HCT116 (cell line): Measurements from ENCODE around the gene HOMER2.

Experiments used
- EZH2 ChIP-seq: fragments of 200-600 bp; sonication (generic); IDR thresholded peaks from 2 replicates; pipeline ENCODE4 v1.6.1; 2017; ENCODE audit warnings: antibody characterized with exemption, mixed run types
- MAX ChIP-seq: IDR thresholded peaks from 2 replicates; pipeline ENCODE4 v1.6.1; 2012
- YY1 ChIP-seq: IDR thresholded peaks from 2 replicates; pipeline ENCODE4 v1.6.1; 2011; ENCODE audit warnings: low read length, low read depth, moderate library complexity, mild to moderate bottlenecking; ENCODE audit not compliant: insufficient replicate concordance; ENCODE audit errors: extremely low read depth

- TF ChIP-seq EZH2, result no peak
- TF ChIP-seq MAX, result no peak
- no peak for TF ChIP-seq YY1
These were observed 119.2 kb downstream of the HOMER2 start for GRCh38 chr15:82833362-82833682.
